ENCODE data around the gene GRIN3A. TPM values are rescaled to one million over a fixed set of nuclear protein-coding genes. Genes with fewer than 3 reads are reported as not detected.
A peak's percentile ranks its signal among the peaks of the same experiment; 100 is the strongest.

The GRIN3A gene
- total RNA-seq, 2 donors from 2014 or later: under 0.01 TPM; not detected in 1

GRCh38 chr9:101639785-101640665 lies 98.4 kb downstream of the GRIN3A start:
- ATAC-seq (no peak), DNase-seq (no peak)
- H3K27me3 ChIP-seq: no peaks in the 10 kb centered on the region
- intact Hi-C loops (cut with DNase I): no loop called here
- H3K4me3 ChIP-seq: no peak overlapping the region
- WGBS, 2 donors: 77 to 84% methylated on average over 2 of the region's 2 CpGs
- H3K36me3 ChIP-seq (replicated peaks in 1 of 2; ENCODE audit: insufficient read depth in 1 of 2, low read depth in 2 of 2): no peaks in the 10 kb centered on the region
- TF ChIP-seq CTCF (IDR thresholded peaks at IDR 0.05): no peak
- H3K4me1 ChIP-seq: peaks cover 21% of the 10 kb centered on the region
- H3K9me3 ChIP-seq: no peaks in the 10 kb centered on the region
- peak overlapping the region in 1 of 4 donors; percentile 56 for H3K27ac ChIP-seq

GRCh38 chr9:101639311-101639710 lies 99.1 kb downstream of the GRIN3A start:
- Histone ChIP-seq H3K4me1 (peaks cover 21% of the 10 kb centered on the region), H3K4me3 (no peak overlapping the region), H3K27me3 (no peaks in the 10 kb centered on the region), H3K36me3 (replicated peaks in 1 of 2; ENCODE audit: insufficient read depth in 1 of 2, low read depth in 2 of 2) (no peaks in the 10 kb centered on the region), H3K9me3 (no peaks in the 10 kb centered on the region), H3K27ac (peak overlapping the region in 1 of 4 donors; percentile 56)
- no peak for TF ChIP-seq CTCF (IDR thresholded peaks at IDR 0.05)
- no peak for TF ChIP-seq POLR2A (IDR thresholded peaks at IDR 0.05)
- intact Hi-C loops (cut with DNase I): no loop called here
- peak; percentile 84 for ATAC-seq
- DNase-seq: peak; percentile 18 to 61 (median 48)
- WGBS, 2 donors: 4 to 14% methylated on average over 1 of the region's 1 CpG

- H3K4me1 ChIP-seq: peaks cover 21% of the 10 kb centered on the region
- no peak for TF ChIP-seq CTCF (IDR thresholded peaks at IDR 0.05)
- H3K27ac ChIP-seq: no peak overlapping the region
- H3K9me3 ChIP-seq: no peaks in the 10 kb centered on the region
- intact Hi-C loops (cut with DNase I): no loop called here
- no peaks in the 10 kb centered on the region for H3K27me3 ChIP-seq
- no peaks in the 10 kb centered on the region for H3K36me3 ChIP-seq (replicated peaks in 1 of 2; ENCODE audit: insufficient read depth in 1 of 2, low read depth in 2 of 2)
- no peak overlapping the region for H3K4me3 ChIP-seq
- WGBS, 2 donors: 27 to 41% methylated on average over 3 of the region's 3 CpGs
- no peak for ATAC-seq
- DNase-seq: no peak
These were observed 102.2 kb downstream of the GRIN3A start for GRCh38 chr9:101636247-101636646.

DNA sequence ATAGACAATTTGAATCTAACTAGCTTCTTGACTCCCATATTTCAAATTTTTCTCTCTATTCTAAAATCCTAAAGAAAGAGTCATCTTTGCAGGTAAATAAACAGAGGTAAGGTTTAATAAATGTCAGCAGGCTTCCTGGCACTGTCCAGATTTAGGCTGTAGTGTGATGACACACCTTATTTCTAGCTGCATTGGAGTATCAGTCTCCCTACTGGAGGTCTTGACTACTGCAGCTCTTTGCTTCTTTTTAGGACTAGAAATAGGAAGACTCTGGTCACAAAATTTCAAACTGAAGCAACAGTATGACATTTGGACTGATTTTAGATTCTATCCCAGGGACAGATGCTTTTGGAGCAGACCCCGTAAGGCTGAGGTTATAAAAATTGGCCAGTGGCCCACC lies 103.0 kb downstream of the GRIN3A start:
- DNase-seq: no peak
- no peak overlapping the region for H3K27ac ChIP-seq
- no peaks in the 10 kb centered on the region for H3K27me3 ChIP-seq
- TF ChIP-seq CTCF (IDR thresholded peaks at IDR 0.05) (no peak), POLR2A (IDR thresholded peaks at IDR 0.05) (no peak)
- H3K4me3 ChIP-seq: no peak overlapping the region
- no peaks in the 10 kb centered on the region for H3K36me3 ChIP-seq (replicated peaks in 1 of 2; ENCODE audit: insufficient read depth in 1 of 2, low read depth in 2 of 2)
- ATAC-seq: no peak
- WGBS, 2 donors: 90 to 93% methylated on average over 1 of the region's 1 CpG
- intact Hi-C loops (cut with DNase I): no loop called here
- peaks cover 22% of the 10 kb centered on the region for H3K4me1 ChIP-seq
- H3K9me3 ChIP-seq: no peaks in the 10 kb centered on the region

Measured in body of pancreas (tissue), 4 donors.